ENCODE results near the gene ERMP1.
"Not testable (repeated sequence)": the region's sequence is repeated elsewhere in the genome, so short reads cannot be mapped to it uniquely, and the experiment has no call there.

ERMP1 gene

GRCh38 chr9:5819174-5819573 lies 13.7 kb downstream of the ERMP1 start:
- DNase-seq (ENCODE audit: low spot score) = no peak

GRCh38 chr9:5818424-5819142 lies 14.3 kb downstream of the ERMP1 start:
- DNase-seq (ENCODE audit: low spot score) = peak; percentile 38

GRCh38 chr9:5817862-5818261 lies 15.1 kb downstream of the ERMP1 start:
- peak; percentile 76 for DNase-seq (ENCODE audit: low spot score)

- DNase-seq (ENCODE audit: low spot score) = no peak
Observed at GRCh38 chr9:5815461-5815860, 17.5 kb downstream of the ERMP1 start.

DNA sequence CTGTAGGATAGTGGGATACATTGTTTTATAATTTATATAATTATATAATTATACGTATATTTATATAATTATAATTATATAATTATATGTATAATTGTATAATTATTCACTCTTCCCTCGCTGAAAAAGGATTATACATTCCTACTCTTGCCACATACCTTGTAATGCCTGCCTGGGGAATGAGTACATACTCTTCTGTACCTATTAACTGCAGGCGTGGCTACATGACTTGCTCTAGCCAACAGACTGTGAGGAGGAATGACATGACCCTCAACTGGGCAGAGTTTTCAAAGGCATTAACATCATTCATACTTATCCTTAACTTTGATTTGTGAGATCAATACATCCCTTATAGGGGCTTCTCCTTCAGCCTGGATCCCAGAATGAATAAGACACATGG lies 19.1 kb downstream of the ERMP1 start:
- DNase-seq (ENCODE audit: low spot score) = peak; percentile 51

GRCh38 chr9:5811751-5812150 lies 21.2 kb downstream of the ERMP1 start:
- DNase-seq (ENCODE audit: low spot score) = no peak

DNA sequence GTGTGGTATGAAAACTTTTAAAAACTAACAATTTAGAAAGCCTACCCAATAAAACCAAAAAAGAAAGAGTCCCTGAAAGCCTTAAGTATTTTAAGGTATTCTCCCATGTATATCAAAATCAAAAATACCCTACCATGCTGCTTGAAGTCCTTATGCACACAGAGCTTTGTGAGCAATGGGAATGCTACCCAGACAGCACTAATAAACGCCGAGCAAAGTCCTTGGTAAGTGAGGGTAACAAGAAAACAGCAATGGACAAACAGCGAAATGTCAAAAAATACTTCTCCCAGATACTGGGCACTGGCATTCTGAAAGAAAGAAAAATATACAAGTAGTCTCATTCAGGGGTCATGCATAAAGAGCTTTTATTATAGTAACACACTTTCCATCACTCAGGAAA lies 27.4 kb downstream of the ERMP1 start:
- DNase-seq (ENCODE audit: low spot score) = no peak

- peak; percentile 59 for DNase-seq (ENCODE audit: low spot score)
Observed at GRCh38 chr9:5801739-5802113, 31.2 kb downstream of the ERMP1 start.

- DNase-seq (ENCODE audit: low spot score) = peak; percentile 71
Observed at GRCh38 chr9:5800969-5801738, 31.8 kb downstream of the ERMP1 start.

- DNase-seq (ENCODE audit: low spot score) = not testable (repeated sequence)
Observed at GRCh38 chr9:5800378-5800777, 32.5 kb downstream of the ERMP1 start.

- DNase-seq (ENCODE audit: low spot score) = peak; percentile 48
Observed at GRCh38 chr9:5799314-5799713, 33.6 kb downstream of the ERMP1 start.

- DNase-seq (ENCODE audit: low spot score) = no peak
Observed at GRCh38 chr9:5798581-5798980, 34.3 kb downstream of the ERMP1 start.

GRCh38 chr9:5796298-5796697 lies 36.6 kb downstream of the ERMP1 start:
- DNase-seq (ENCODE audit: low spot score) = no peak

- DNase-seq (ENCODE audit: low spot score) = no peak
Observed at GRCh38 chr9:5793812-5794211, 39.1 kb downstream of the ERMP1 start.

GRCh38 chr9:5791870-5792269 lies 41.0 kb downstream of the ERMP1 start:
- DNase-seq (ENCODE audit: low spot score) = no peak

GRCh38 chr9:5790923-5791322 lies 42.0 kb downstream of the ERMP1 start:
- no peak for DNase-seq (ENCODE audit: low spot score)

DNA sequence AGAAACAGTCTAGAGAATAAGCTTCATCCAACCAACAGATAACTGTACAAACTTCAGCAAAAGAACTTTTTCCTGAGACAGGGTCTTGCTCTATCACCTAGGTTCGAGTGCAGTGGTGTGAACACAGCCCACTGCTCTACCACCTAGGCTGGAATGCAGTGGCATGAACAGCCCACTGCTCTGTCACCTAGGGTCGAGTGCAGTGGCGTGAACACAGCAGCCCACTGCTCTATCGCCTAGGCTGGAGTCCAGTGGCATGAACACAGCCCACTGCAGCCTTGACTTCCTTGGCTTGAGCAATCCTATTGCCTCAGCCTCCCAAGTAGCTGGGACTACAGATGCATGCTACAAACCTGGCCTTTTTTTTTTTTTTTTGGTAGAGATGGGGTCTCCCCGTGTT lies 43.4 kb downstream of the ERMP1 start:
- DNase-seq (ENCODE audit: low spot score) = no peak

DNA sequence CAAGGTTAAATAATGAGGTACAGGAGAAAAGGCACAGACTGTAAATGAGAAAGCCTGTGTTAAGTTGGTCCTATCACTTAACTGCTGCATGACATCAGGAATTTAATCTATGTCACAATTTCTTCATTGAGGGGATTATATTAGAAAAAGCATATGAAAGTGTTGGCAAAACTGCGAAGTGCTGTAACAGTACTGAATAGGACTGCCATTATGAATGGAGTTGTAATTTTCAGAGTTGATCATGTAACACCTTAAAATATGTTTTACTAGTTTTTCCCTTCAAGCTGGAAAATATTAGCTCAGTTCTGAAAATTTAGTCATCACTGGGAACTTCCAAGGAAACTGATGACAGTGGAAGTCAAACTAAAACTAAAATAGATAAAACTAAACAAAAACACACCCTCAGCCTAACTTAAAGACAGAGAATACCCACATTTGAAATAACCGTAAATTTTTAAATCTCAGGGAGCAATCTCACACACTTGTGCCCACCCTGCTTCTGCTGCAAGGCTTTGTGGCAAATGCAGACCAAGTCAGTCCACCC lies 45.1 kb downstream of the ERMP1 start:
- no peak for DNase-seq (ENCODE audit: low spot score)

- DNase-seq (ENCODE audit: low spot score) = no peak
Observed at GRCh38 chr9:5787220-5787619, 45.7 kb downstream of the ERMP1 start.

DNA sequence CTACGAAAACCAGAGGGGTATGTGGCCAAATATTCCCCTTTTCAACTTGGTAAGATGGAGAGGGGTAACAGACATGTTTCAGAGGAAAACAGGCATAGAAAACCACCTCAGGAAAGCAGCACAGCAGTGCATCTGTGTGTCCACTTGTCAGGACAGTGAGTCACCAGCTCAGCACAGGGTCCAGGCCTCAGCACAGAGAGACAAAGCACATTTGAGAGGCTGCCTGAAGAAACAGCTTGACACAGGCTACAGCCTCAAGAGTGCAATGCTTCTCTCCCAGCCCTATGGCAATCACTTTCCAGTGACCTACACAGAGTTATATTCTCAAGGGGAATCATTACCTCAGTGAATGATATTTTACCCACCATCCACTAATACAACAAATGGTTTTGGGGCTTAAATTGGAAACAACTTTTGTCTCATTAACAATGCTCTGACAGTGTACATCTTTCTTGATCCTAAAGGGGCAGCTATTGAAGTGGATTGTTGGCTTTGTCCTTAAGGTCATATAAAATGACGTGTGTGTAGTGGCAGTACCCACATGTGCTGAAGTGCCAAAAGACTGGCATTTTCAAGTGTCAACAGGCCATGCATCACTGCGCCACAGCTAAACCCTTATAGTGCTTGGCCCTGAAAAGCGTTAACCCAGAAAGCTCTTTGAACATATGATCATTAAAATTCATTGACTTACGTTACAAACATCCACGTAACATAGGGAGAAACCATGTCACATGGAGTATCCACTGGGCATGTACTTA lies 46.4 kb downstream of the ERMP1 start:
- peak; percentile 25 for DNase-seq (ENCODE audit: low spot score)

GRCh38 chr9:5784526-5785315 lies 48.2 kb downstream of the ERMP1 start:
- no peak for DNase-seq (ENCODE audit: low spot score)

- DNase-seq (ENCODE audit: low spot score) = no peak
Observed at GRCh38 chr9:5783982-5784381, 48.9 kb downstream of the ERMP1 start.

Data from kidney tubule cell (primary cell).